ES-I3 (cell line): ENCODE results near the gene NABP2.

Source experiments
- H3K36me3 ChIP-seq: 2 replicates; pipeline ENCODE4 v1.6.1; 2013; ENCODE audit warnings: mild to moderate bottlenecking, low read length, control low read depth, moderate library complexity; ENCODE audit not compliant: insufficient read depth
- H3K4me1 ChIP-seq: 2 replicates; pipeline ENCODE4 v1.6.1; 2013; ENCODE audit warnings: mild to moderate bottlenecking, control low read depth, low read length; ENCODE audit not compliant: insufficient read depth
- H3K9ac ChIP-seq: 2 replicates; pipeline ENCODE4 v1.6.1; 2013; ENCODE audit warnings: low read depth, mild to moderate bottlenecking, low read length, moderate library complexity
- H3K9me3 ChIP-seq: 2 replicates; pipeline ENCODE4 v1.6.1; 2013; ENCODE audit warnings: mild to moderate bottlenecking, low read length, moderate library complexity; ENCODE audit not compliant: control insufficient read depth, insufficient read depth

Gene NABP2

DNA sequence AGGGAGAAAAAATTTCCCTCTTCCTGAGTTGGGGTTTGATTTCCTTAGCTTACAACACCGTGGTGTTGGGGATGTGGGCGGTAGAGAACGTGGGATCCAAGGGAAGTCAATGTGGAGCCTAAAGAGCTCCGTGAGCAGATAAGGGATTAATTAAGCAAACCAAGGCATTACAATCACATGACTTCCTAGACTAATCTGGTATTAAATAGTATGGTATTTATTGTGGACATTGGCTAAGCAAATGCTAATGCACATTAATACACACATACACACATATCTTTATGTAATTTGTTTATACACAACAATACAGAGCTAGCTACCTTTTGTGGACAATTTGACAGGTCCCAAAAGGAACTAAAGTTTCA, 1.6 kb upstream of the NABP2 start:
- H3K4me1 ChIP-seq = peaks cover 3% of the 10 kb centered on the region; the same call in 1 of the 2 replicates
- no peaks in the 10 kb centered on the region for H3K36me3 ChIP-seq
- no peaks in the 10 kb centered on the region for H3K9me3 ChIP-seq
- H3K9ac ChIP-seq = peak overlapping the region; percentile 77

DNA sequence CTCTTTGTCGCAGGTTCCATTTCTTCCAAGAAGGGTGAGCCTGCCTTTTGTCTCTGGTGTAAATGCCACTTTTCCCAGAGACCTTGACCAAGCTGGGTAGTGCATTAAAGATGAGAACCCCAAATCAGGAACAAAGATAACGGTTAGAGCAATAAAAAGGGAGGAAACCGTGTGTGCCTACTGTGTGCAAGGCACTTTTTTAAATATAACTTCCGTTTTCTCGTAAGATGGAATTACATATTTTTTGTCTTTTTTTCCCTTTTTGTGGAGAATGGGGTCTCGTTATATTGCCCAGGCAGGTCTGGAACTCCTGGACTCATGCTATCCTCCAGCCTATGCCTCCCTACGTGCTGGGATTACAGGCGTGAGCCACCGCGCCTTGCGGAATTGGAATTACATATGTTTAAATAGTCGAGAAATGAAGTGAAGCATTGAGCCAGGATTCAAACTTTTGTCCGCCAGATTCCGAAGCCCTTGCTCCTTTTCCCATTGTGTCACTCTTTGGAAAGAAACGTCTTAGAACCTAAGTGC, 506 bp upstream of the NABP2 start:
- H3K9ac ChIP-seq = peak overlapping the region; percentile 77
- peaks cover 3% of the 10 kb centered on the region; the same call in 1 of the 2 replicates for H3K4me1 ChIP-seq
- H3K9me3 ChIP-seq = no peaks in the 10 kb centered on the region
- no peaks in the 10 kb centered on the region for H3K36me3 ChIP-seq

DNA sequence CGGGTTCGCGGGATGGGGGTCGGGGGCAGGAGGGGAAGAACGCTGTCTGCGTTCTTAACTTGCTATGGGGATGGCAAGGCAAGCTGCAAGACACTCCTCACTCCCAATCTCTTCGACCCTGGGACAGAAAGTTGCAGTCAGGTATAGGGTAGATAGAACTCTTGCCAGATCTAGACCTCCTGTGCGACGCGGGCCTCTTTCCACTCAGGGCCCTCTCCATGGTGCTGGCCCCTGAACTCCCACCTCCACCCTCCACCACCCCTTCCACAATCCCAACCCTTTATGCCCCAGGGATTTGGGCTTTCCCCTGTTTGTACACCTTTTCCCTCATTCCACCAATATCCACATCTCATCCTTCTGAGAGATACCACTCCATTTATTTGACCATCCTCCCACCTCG, 812 bp downstream of the NABP2 start:
- Histone ChIP-seq H3K4me1 (peaks cover 3% of the 10 kb centered on the region; the same call in 1 of the 2 replicates), H3K36me3 (no peaks in the 10 kb centered on the region), H3K9me3 (no peaks in the 10 kb centered on the region), H3K9ac (peak overlapping the region; percentile 86; the same call in 1 of the 2 replicates)

DNA sequence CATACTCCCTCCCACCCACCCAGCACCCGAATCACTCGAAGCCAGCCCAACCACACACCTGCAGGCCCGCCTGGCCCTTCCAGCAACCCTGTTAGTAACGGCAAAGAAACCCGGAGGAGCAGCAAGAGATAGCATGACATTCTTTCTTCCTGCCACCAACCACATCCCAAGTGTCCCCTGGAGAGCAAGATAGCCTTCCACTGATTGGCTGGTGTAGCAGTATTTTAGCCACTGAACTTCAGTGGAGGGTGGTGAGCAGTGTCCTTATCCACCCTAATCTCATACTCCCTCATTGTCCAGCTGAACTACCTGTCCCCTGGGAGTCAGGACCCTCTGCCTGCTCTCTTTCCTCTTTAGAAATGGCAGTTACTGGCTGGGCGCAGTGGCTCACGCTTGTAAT, 4.9 kb downstream of the NABP2 start:
- no peak overlapping the region for H3K9ac ChIP-seq
- no peaks in the 10 kb centered on the region for H3K36me3 ChIP-seq
- H3K4me1 ChIP-seq = peaks cover 6% of the 10 kb centered on the region
- H3K9me3 ChIP-seq = no peaks in the 10 kb centered on the region

DNA sequence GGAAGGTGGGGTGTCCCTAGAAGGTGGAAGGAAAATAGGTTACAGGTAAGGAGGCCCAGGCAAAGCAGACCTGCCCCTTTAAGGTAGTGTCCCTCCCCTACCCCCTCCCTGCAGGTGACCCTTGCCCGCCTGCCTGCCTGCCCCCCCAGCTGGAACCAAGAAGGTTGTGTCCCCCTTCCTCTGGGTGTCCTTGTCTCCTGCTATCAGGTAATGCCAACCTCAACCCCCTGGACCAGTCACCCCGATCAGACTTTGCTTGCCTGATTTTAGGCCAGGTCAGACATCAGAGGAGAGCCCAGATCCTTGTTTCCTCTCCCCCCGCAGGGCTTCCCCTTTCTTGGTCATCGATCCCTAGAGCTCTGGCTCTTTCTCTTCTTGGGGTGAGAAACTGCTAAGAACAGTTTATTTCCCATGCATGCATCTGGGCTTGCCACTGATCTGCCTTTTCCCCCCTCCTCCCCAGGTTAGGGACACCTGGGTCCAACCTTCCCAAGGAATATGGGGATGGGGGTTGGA, 5.8 kb downstream of the NABP2 start, which contains the start of gene SLC39A5:
TSS of gene SLC39A5 (plus strand) at position 136 of the 516 bp plus-strand sequence. CDS start 1,224 bp downstream, outside the sequence.
- Histone ChIP-seq H3K36me3 (no peaks in the 10 kb centered on the region), H3K9me3 (no peaks in the 10 kb centered on the region), H3K4me1 (peaks cover 3% of the 10 kb centered on the region; the same call in 1 of the 2 replicates), H3K9ac (no peak within 1 kb of the TSS)

DNA sequence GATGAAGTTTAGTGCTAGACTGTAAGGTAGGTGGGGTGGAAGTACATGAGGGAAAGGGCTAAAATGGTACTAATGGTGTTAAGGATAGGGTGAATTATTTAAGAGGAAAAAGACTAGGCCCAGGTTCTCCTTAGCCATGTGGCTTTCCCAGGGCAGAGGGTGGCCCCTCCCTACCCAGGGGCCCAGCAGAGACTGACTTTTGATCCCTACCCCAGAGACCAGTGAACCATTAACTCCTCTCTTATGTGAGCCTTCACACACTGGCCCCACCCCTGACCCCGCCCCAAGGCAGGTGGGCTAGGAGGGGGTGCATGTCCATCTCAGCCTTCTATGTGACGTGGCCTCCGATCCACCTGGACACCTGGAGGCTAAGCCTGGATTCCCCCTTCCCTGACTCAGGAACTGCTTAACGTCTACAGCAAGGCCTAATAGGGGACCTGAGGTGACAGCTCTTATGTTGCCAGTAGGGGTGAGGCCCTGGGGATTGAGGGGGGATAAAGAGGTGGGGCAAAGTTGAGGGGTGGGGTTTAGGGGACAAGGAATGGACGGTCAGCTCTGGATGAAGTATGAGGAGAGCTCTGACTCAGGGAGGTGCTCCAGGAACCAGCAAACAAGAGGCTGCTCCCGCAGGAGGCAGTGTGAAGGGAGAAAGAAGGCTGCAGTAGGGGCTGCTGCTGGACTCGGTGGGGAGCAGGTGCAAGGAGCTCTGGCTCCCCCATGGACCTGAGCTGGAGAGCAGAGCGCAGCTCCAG, 6.5 kb downstream of the NABP2 start:
- H3K36me3 ChIP-seq = no peaks in the 10 kb centered on the region
- H3K9ac ChIP-seq = no peak overlapping the region
- peaks cover 3% of the 10 kb centered on the region; the same call in 1 of the 2 replicates for H3K4me1 ChIP-seq
- H3K9me3 ChIP-seq = no peaks in the 10 kb centered on the region

DNA sequence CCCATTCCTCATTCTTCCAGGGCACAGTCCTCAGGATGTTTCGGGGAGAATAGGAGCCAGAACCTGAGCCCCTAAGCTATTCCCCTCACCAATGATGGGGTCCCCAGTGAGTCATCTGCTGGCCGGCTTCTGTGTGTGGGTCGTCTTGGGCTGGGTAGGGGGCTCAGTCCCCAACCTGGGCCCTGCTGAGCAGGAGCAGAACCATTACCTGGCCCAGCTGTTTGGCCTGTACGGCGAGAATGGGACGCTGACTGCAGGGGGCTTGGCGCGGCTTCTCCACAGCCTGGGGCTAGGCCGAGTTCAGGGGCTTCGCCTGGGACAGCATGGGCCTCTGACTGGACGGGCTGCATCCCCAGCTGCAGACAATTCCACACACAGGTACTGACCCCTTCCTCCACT, 7.0 kb downstream of the NABP2 start:
- Histone ChIP-seq H3K9me3 (no peaks in the 10 kb centered on the region), H3K36me3 (no peaks in the 10 kb centered on the region), H3K4me1 (peaks cover 3% of the 10 kb centered on the region; the same call in 1 of the 2 replicates), H3K9ac (no peak overlapping the region)

DNA sequence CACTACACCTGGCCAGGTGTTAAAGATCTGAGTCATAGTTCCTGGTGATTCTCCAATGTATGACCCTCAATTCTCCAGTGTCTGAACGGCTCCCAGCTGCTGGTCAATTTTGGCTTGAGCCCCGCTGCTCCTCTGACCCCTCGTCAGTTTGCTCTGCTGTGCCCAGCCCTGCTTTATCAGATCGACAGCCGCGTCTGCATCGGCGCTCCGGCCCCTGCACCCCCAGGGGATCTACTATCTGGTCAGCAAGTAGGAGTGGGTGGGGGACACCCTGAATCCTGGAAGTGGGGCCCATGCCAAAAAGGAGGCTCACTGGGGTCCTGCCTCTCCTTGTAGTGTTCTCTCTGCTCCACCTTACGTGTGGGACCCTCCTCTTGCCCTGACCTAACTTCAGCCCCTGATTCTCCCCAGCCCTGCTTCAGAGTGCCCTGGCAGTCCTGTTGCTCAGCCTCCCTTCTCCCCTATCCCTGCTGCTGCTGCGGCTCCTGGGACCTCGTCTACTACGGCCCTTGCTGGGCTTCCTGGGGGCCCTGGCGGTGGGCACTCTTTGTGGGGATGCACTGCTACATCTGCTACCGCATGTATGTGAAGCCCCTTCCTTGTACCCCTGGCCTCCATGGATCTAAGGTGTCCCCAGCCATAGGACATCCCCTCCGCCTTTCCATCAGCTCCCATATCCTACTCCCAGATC, 10.7 kb downstream of the NABP2 start:
- no peaks in the 10 kb centered on the region for H3K9me3 ChIP-seq
- H3K36me3 ChIP-seq = no peaks in the 10 kb centered on the region
- H3K9ac ChIP-seq = no peak overlapping the region
- H3K4me1 ChIP-seq = peaks cover 3% of the 10 kb centered on the region; the same call in 1 of the 2 replicates

DNA sequence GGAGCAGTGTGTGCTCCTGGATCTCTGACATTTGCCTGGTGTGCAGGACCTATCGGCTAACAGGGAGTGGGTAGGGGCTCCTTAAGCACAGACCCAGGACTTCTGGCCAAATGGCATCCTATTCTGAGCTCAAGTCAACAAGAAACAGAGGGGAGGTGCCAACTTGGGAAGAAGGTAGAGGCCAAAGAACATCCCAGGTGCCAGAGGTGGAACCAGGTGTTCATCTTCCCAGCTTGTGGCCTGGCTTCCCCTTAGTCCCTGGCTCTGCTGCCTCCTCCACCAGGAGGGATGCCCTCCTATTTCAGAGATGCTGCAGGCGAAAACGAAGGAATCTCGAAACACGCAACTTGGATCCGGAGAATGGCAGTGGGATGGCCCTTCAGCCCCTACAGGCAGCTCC, 11.9 kb downstream of the NABP2 start:
- Histone ChIP-seq H3K4me1 (no peaks in the 10 kb centered on the region), H3K9me3 (no peaks in the 10 kb centered on the region), H3K36me3 (peaks cover 2% of the 10 kb centered on the region; the same call in 1 of the 2 replicates), H3K9ac (no peak overlapping the region)

DNA sequence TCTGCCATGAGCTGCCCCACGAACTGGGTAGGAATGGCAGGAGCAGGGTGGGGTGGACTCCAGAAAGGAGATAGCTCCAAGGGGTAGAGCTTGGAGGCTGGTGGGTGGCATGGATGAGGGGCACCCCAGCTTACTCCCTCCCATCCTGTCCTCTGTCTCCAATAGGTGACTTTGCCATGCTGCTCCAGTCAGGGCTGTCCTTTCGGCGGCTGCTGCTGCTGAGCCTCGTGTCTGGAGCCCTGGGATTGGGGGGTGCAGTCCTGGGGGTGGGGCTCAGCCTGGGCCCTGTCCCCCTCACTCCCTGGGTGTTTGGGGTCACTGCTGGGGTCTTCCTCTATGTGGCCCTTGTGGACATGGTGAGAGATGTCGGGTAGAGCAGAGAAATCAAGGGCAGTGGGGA, 12.8 kb downstream of the NABP2 start:
- Histone ChIP-seq H3K36me3 (peaks cover 2% of the 10 kb centered on the region; the same call in 1 of the 2 replicates), H3K9me3 (no peaks in the 10 kb centered on the region), H3K9ac (no peak overlapping the region), H3K4me1 (no peaks in the 10 kb centered on the region)

DNA sequence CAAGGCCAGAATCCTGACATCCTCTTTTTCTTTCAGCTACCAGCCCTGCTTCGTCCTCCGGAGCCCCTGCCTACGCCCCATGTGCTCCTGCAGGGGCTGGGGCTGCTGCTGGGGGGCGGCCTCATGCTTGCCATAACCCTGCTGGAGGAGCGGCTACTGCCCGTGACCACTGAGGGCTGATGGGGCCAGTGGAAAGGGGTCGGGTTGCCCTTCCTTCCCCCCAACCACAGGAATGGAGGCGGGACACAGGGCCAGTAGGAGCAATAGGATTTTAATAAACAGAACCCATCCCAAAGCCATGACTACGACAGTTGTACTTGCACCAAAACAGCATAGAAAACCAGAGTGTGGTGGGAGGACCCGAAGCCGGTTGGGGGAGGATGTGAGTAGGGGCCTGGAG, 13.4 kb downstream of the NABP2 start:
- no peaks in the 10 kb centered on the region for H3K4me1 ChIP-seq
- no peaks in the 10 kb centered on the region for H3K9me3 ChIP-seq
- peaks cover 2% of the 10 kb centered on the region; the same call in 1 of the 2 replicates for H3K36me3 ChIP-seq
- H3K9ac ChIP-seq = no peak overlapping the region

DNA sequence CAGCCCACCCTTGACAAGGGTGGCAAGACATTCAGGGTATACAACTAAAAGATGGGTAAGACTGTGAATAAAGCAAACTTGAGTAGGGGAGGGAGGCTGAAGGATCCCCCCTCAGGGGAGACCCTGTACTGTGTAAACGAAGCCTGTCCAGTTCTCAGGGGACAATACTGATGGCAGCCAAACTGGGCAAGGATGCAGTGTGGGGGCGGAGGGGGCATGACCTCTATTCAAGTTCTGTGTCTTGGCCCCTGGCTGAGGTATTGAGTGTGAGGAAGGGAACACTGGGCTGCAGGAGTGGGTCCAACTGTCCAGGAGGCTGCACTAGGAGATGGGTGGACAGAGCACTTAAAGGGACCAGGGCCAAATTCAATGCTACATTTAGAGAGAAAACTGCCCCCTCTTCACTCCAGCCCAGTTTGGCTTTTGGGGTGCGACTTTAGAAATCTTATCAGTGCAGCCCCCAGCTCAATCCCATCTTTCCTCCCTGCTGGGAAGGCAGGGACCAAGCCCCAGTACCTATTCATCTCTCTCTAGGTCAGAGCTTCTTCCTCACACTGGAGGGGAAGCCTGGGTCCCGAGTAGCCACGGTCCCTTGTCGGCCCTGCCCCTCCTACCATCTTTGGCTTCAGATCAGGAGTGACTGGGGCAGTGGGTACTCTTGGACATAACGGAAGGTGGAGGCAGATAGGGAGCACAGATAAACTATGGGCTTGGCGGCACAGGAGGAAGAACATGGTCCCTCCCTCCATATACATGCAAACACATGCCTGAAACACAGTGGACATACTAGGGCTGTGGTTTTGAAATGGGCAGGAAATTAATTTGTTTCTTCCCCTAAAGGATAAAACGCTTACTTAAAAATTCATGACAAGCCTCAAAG, 17.5 kb downstream of the NABP2 start:
- peaks cover 10% of the 10 kb centered on the region; the same call in 1 of the 2 replicates for H3K36me3 ChIP-seq

DNA sequence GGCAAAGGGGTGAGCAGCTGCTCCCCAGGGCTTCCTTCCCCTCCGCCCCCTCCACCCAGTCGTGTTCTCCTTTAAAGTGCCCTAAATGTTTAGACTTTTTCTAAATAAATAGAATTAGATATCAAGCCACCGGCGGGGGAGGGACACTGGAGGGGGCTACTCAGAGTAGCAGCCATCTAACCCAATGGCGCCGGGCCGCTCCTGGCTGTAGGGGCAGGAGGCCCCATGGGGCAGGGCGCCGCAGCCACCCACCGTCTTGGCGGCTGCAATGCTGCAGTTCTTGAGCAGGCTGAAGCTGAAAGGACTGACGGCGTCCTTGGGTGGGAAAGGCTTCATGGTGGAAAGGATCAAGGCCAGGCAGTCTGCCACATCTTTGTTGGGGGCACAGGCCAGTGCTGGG, 18.8 kb downstream of the NABP2 start:
- no peaks in the 10 kb centered on the region for H3K9me3 ChIP-seq
- peaks cover 11% of the 10 kb centered on the region; the same call in 1 of the 2 replicates for H3K36me3 ChIP-seq
- no peak overlapping the region for H3K9ac ChIP-seq

More for the DNA sequence above, 17.5 kb downstream of the NABP2 start:
- H3K4me1 ChIP-seq = no peaks in the 10 kb centered on the region
- no peaks in the 10 kb centered on the region for H3K9me3 ChIP-seq
- no peak overlapping the region for H3K9ac ChIP-seq

More for the DNA sequence above, 18.8 kb downstream of the NABP2 start:
- H3K4me1 ChIP-seq = no peaks in the 10 kb centered on the region
